VCaP (cell line): ENCODE data around the gene ST7.

ENCODE experiments used
- H3K27ac ChIP-seq: fragments of 450-650 bp; 2 replicates; pipeline ENCODE4 v1.5.1; 2017
- CTCF ChIP-seq: fragments of 450-650 bp; conservative IDR thresholded peaks from 2 replicates; pipeline ENCODE4 v1.5.1; 2017; ENCODE audit warnings: mild to moderate bottlenecking, moderate library complexity

The ST7 gene

GRCh38 chr7:117018713-117019112 is 65.4 kb downstream of the ST7 start:
- TF ChIP-seq CTCF, result no peak
- no peak overlapping the region for H3K27ac ChIP-seq

- TF ChIP-seq CTCF, result no peak
- H3K27ac ChIP-seq, result peak overlapping the region; percentile 69
Observed at GRCh38 chr7:117019287-117019686, 66.0 kb downstream of the ST7 start.

- TF ChIP-seq CTCF, result no peak
- H3K27ac ChIP-seq, result peak overlapping the region; percentile 69
Observed at GRCh38 chr7:117019786-117020590, 66.7 kb downstream of the ST7 start.

- peak overlapping the region; percentile 69 for H3K27ac ChIP-seq
- no peak for TF ChIP-seq CTCF
Observed at GRCh38 chr7:117020591-117020973, 67.3 kb downstream of the ST7 start.

GRCh38 chr7:117021366-117021765 is 68.1 kb downstream of the ST7 start:
- peak overlapping the region; percentile 69 for H3K27ac ChIP-seq
- no peak for TF ChIP-seq CTCF

- peak overlapping the region; percentile 69 for H3K27ac ChIP-seq
- TF ChIP-seq CTCF, result no peak
Observed at GRCh38 chr7:117021986-117022385, 68.7 kb downstream of the ST7 start.

GRCh38 chr7:117023325-117023854 is 70.1 kb downstream of the ST7 start:
- TF ChIP-seq CTCF, result no peak
- no peak overlapping the region for H3K27ac ChIP-seq
